Stomach (tissue), 4 donors: ENCODE measurements around the gene FGD2.

Experiments
- POLR2A ChIP-seq, 4 donors: fragments of 450-650 bp; IDR thresholded peaks; one replicate each; pipeline ENCODE4 v1.6.1; 2016; ENCODE audit warnings: antibody characterized with exemption in 4 of 4, control low read depth in 2 of 4, mild to moderate bottlenecking in 1 of 4, moderate library complexity in 1 of 4
- POLR2AphosphoS5 ChIP-seq, 3 donors: sonication (generic); formaldehyde crosslinking; IDR thresholded peaks; one replicate each; pipeline ENCODE4 v1.6.1; 2016; ENCODE audit warnings: antibody characterized with exemption in 3 of 3
- TF ChIP-seq, protein P1 (sequence below), 7 experiments: fragments of 450-650 bp in 4 of 7; fragments of 200-600 bp in 3 of 7; sonication (generic) in 3 of 7; IDR thresholded peaks; one replicate each; pipeline ENCODE4 v1.5.1; 2016 to 2019; ENCODE audit warnings: antibody characterized with exemption in 7 of 7, control low read depth in 2 of 7, mild to moderate bottlenecking in 1 of 7

DNA sequence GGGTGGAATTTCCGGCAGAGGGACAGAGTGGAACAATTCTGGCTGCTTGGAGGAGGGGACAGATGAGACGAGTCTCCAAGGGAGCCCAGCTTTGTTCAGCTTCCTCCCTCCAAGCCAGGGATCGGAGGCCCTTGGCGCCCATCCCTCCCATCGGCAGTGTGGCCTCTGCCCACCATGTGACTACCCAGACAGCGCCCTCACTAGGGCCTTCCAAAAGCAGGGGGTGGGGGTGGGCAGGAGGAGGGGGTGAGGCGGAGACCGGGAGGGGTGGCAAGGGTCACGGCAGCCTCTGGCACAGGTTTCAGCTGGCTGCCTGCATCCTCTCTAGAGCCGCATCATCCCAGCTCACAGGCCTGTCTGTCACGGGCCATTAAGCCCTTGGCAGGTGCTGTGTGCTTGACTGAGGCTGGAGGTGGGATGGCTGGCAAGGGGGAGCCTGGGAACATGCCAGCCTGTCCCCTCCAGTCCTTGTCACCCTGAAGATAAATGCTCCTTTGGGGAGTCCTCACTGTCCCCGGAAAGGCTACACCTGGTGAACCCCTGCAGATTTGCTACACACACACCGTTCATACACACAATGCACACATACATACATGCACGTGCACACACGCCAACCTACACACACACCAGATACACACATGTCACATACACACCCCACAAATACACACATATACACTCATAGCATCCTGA, 6.2 kb upstream of the FGD2 start:
- TF ChIP-seq, protein P1, sequence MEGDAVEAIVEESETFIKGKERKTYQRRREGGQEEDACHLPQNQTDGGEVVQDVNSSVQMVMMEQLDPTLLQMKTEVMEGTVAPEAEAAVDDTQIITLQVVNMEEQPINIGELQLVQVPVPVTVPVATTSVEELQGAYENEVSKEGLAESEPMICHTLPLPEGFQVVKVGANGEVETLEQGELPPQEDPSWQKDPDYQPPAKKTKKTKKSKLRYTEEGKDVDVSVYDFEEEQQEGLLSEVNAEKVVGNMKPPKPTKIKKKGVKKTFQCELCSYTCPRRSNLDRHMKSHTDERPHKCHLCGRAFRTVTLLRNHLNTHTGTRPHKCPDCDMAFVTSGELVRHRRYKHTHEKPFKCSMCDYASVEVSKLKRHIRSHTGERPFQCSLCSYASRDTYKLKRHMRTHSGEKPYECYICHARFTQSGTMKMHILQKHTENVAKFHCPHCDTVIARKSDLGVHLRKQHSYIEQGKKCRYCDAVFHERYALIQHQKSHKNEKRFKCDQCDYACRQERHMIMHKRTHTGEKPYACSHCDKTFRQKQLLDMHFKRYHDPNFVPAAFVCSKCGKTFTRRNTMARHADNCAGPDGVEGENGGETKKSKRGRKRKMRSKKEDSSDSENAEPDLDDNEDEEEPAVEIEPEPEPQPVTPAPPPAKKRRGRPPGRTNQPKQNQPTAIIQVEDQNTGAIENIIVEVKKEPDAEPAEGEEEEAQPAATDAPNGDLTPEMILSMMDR (IDR thresholded peaks at IDR 0.05) = no peak
- TF ChIP-seq POLR2A (IDR thresholded peaks at IDR 0.05) (no peak), POLR2AphosphoS5 (IDR thresholded peaks at IDR 0.05) (no peak)
